GM19452 (cell line): ENCODE results near the gene USP44.
"Not testable (repeated sequence)": the region's sequence is repeated elsewhere in the genome, so short reads cannot be mapped to it uniquely, and the experiment has no call there.

ENCODE experiments used
- ATAC-seq: cut with Tn5 transposase; IDR thresholded peaks from one replicate; pipeline ENCODE4 v1.9.1; 2021; ENCODE audit not compliant: unreplicated experiment

USP44 gene

DNA sequence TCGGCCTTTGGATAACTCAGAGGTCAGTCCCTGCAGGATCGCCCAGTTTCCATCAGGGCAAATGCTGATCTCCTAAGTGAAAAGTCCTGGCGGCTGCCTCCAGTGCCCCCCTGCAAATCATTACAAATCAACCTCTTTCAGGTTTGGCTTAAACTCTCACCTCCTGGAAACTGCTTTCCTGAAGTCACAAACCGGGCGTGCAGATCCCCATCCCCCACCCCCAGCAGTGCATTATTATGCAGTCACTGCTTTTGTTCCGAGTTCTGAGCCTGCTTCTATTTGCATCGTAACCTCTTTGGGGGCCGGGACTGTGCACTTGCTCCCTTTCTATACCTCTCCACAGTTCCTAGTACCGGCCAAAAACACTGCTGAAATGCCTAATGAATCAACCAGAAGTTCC is at the start of gene USP44:
Gene USP44 (minus strand): TSS at position 172 of the 400 bp plus-strand sequence. CDS start 17,220 bp downstream, outside the sequence.
- ATAC-seq, result no peak

DNA sequence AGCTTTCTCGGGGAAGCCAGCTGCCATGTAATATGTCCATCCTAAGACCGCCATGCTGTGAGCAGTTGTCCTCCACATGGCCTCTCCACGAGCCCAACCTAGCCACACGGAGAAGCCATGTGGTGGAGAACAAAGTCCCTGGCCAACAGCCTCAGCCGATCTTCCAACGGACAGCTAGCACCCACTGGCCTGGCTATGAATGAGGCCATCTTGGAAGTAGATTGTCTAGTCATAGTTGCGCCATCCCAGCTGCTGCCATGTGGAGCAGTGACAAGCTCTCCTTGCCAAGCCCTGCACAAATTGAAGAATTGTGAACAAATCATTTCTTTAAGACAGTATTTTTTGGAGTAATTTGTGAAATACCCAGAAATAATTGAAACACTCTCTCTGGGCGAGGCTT is 49.3 kb upstream of the USP44 start:
- ATAC-seq, result no peak

DNA sequence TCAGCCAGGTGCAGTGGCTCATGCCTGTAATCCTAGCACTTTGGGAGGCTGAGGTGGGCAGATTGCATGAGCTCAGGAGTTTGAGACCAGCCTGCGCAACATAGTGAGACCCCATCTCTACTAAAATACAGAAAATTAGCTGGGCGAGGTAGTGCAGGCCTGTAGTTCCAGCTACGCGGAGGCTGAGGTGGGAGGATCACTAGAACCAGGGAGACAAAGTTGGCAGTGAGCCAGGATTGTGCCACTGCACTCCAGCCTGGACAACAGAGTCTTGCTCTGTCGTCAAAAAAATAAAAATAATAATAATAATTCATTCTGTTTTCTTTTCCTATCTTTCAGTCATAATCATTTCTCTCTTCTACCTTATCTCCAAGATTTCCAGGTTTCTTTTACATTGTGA is 48.6 kb upstream of the USP44 start:
- ATAC-seq, result no peak

DNA sequence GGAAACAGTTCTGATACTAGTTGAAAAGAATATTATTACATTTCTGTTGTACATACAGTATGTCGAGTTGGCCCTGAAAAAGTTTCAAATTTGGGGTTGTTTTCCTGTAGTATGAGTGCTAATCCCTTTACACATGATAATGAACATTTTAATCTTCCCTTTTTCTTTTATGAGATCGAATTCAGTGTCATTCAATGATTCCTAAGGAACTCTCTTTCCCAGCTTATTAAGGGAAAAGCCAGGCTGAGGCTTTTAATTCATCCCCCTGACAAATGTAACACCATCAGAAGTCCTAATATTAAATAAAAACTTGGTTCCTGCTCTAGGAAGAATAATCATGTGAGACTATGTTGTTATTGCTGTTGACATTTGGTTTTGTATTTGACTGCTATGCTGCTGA is 42.9 kb upstream of the USP44 start:
- ATAC-seq, result no peak

DNA sequence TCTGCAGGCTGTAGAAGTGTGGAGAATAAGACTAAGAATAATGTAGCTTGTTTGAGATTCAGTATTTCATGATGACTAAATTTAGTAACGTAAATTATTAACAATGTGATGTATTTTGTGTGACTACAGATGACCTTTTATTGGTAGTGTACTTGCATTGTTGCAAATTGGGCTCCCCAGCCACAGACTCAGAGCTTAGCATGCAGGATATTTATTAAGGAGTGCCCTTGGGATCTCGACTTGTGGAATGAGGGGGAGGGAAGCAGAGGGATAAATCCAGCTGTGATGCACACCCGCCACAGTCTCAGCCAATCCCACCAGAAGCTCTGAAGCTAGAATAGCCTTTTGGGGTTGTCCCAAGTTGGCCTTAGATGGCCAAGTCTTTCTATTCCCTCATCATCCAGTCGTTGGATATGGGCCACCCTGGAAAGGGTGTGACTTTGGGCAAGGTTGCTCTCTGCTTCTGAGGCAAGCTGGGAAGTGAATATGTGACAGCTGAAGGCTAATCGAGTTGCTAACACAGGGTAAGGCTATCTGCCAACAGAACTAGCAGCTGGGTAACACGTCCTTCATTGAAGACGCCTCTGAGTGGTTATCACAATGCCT is 42.1 kb upstream of the USP44 start:
- ATAC-seq, result no peak

DNA sequence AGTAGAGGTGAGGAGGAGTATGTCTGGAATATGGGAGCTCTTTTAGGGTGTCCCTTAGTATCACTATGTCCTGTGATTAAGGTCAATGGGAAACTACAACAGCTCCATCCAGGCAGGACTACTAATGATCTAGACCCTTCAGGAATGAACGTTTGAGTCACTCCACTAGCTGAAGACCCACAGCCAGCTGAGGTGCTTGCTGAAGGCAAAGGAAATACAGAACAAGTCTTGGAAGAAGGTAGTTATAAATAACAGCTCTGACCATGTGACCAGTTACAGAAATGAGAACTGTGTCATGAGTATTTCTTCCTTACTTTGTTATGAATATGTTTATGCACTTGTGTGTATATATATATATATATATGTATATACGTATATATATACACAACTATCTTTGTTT is 40.5 kb upstream of the USP44 start:
- no peak for ATAC-seq

DNA sequence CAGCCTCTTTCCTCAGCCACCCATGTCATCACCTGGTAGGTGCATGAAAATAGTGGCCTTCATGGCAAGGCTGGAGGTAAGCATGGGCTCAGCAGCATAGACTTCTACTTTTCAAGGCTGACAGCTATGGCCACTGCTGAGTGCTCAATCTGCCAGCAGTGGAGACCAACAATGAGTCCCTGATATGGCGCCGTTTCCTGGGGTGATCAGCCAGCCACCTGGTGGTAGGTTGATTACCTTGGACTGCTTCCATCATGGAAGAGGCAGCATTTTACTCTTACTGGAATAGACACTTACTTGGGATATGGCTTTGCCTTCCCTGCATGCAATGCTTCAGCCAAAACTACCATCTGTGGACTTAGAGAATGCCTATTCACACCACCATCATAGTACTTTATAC is 39.5 kb upstream of the USP44 start:
- ATAC-seq, result no peak

DNA sequence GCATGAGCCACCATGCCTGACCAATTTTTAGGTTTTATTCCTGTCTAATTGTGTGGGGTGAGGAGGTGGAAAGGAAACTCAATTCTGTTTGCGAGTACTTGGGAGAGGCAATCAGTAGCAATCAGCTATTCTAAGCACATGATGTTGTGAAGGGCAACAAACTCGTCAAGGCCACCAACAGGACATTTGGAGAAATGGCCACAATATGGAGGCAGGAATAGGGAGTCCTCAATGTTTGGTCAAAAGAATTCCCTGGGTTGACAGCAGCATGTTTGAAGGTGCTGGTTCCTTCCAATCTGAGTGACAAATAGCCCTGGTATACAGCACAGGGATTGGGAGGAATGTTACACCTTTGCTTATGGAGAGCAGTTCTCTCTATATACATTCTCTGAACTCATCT is 32.7 kb upstream of the USP44 start:
- ATAC-seq, result no peak

DNA sequence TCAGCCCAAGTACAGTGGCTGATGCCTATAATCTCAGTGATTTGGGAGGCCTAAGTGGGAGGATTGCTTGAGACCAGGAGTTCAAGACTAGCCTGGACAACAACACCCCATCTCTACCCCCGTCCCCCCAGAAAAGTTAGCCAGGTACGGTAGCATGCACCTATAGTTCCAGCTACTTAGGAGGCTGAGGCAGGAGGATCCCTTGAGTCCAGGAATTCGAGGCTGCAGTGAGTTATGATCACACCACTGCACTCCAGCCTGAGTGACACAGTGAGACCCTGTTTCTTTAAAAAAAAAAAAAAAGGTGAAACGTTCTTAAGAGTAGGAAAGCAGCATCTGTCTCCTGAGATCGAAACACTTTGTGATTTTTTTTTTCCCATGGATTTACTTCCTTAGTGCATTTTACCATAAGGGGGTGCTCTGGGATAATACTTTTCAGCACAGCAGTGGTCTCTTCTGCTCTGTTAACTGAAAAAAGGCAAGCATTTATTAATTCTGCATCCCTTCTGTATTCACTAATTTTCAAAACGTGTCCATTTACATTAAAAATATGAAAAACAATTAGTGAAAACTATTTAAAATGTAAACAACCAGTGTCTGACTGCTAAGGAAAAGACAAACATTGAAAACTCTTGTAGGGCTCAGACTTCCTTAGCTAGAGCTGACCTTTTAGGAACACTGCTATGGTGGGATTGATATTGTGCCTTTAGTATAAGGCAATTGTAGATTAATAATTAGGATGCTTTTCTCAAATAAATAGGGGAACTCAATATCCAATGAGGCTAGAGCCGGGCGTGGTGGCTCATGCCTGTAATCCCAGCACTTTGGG is 31.2 kb upstream of the USP44 start:
- ATAC-seq, result no peak

DNA sequence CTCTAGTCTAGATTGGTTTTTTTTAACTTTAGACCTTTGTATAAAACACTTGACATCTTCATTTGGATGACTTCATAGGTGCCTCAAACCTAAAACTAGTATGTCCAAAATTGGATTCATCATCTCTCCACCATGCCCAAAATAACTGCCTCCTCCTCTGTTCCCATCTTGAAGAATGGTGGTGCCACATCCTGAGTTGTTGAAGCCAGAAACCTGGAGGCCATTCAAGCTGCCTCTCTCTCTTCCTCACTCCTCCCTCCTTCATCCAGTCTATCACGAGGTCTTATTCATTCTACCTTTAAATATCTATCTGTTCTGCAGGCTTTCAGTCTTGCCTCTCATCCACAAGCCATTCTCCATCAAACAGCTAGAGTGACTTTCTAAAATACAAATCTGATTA is 26.5 kb upstream of the USP44 start:
- ATAC-seq, result no peak

DNA sequence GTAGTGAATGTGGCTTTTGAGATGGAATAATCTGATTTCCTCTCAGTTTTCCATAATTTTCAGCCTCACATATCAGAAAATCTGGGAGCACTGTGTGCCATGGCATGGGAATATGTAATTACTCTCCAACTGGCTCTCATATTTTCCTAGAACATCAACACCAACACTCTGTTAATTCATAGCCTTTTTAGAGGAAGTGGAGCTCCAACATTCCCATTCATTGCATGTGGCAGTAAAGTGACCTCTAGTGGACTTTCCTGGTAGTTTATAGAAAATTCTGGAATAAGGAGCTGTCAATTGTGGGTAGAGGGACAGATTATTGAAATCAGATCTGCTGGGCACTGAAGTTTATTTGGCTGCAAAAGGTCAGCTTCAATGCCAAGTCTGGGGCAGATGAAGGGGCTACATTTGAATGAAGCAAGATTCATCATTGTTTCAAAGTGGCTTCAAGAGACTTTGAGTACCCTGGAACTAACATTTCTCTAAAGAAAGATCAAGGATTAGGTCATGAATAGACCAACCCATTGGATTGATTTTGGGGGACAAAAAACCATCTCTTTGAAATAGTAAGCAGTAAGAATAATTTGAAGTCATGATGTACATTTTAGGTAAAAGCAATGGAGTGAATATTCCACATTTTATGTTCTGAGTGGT is 23.6 kb upstream of the USP44 start:
- ATAC-seq, result no peak

DNA sequence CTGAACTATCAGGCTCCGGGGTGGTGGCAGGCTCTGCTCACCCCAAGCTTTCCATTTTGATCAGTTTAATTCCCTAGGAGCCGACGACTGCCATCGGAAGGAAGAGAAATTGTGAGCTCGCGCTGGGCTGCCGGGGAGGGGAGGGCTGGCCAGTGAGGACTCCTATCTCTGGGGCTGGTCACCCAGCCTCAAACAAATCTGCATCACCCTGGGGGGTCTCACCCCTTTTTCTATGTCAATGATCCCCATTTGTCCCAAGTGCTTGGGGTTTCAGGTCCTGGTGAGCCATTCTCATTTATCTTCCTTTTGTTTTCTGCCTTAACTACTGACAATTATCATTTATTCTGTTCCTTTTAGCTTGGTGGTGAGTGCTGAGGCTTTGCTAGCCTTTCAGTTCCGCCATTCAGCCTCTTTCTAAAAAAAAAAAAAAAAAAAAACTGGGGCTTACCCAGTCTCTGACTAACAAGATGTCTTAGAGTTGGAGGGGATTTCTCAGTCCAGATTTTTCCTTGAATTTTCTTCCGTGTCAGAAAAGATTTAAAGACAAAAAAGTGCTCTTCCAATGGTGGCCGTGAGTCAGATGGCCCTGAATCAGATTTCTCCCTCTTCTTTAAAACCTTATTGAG is 22.8 kb upstream of the USP44 start:
- no peak for ATAC-seq

DNA sequence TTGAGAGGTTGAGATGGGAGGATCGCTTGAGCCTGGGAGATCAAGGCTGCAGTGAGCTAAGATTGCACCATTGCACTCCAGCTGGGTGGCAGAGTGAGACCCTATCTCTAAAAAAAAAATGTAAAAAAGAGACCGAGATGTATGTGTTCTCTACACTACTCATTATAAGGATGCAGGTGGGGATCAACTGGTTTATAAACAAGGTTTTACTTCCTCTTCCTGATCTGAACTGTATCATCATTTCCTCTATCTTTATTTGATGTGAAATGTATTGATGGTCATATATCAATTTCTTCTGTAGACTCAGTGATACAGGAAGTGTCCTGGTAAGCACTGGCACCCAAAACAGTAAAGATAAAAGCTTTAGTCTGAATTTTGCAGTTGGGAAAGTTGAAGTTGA is 20.1 kb upstream of the USP44 start:
- no peak for ATAC-seq

DNA sequence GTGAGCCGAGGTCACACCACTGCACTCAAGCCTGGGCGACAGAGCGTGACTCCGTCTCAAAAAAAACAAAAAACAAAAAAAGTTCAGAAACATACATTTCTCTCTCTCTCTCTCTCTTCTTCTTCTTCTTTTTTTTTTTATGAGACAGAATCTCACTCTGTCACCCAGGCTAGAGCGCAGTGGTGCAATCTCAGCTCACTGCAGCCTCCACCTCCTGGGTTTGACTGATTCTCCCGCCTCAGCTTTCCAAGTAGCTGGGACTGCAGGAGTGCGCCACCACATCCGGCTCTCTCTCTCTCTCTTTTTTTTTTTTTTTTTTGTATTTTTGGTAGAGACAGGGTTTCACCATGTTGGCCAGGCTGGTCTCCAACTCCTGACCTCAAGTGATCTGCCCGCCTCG is 16.8 kb upstream of the USP44 start:
- ATAC-seq, result not testable (repeated sequence)

DNA sequence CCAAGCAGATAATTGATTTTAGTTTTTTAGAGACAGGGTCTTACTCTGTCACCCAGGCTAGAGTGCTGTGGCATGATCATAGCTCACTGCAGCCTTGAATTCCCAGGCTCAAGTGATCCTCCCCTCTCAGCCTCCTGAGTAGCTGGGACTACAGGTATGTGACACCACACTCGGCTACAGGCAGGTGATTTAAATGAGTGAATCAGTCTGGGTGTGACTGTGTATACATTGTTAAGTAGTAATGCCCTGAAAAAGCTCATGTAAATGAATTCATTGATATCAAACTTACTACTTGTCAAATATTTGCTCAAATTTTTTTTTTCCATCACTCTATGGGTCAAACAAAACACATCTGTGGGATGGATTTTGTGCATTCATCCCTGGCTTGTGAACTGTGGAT is 6.3 kb upstream of the USP44 start:
- no peak for ATAC-seq

DNA sequence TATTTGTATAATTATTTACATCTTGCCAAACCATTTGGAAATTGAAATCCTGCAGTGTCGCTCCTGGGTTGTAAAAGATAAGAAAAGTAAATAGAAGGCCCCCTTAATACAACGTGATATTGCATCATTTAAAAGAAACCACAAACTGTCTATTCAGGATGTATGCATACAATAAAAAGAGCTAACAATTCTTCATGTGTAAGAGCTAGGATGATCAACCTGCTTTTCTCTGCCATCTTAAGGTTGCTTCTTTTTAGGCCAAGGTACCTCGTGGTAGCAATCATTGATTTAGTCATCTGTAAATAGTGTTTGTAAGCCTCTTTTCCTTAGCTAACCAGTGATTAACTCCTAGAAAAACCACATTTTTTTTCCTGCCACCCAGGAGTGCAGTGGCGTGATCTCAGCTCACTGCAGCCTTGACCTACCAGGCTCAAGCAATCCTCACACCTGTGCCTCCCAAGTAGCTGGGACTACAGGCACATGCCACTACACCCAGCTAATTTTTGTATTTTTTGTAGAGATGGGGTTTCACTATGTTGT is 3.3 kb upstream of the USP44 start:
- ATAC-seq, result no peak

DNA sequence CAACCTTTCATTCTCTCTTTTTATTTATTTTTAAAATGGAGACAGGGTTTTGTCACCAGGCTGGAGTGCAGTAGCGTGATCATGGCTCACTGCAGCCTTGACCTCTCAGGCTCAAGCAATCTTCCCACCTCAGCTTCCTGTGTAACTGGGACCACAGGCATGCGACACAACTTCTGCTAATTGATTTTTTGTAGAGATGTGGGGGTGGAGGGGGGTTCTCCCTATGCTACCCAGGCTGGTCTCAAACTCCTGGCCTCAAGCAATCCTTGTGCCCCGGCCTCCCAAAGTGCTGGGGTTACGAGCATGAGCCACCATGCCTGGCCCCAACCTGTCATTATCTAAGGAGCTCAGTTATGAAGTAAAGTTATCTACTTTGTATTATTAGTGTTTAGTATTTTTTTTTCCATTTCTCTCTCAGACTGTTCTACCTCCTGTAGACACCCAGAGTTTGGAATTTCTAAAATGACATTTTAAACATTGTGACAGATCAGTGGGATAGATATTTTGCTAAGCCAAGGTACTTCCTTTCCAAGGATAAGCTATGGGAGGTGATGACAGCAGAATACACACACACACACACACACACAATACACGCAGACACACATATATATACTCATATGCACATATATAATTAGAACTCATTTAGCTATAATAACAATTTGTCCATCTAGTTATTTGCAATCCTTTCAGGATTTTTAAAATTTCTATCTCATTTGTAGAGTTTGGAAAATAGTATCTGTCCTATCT is 2.1 kb upstream of the USP44 start:
- ATAC-seq, result no peak

DNA sequence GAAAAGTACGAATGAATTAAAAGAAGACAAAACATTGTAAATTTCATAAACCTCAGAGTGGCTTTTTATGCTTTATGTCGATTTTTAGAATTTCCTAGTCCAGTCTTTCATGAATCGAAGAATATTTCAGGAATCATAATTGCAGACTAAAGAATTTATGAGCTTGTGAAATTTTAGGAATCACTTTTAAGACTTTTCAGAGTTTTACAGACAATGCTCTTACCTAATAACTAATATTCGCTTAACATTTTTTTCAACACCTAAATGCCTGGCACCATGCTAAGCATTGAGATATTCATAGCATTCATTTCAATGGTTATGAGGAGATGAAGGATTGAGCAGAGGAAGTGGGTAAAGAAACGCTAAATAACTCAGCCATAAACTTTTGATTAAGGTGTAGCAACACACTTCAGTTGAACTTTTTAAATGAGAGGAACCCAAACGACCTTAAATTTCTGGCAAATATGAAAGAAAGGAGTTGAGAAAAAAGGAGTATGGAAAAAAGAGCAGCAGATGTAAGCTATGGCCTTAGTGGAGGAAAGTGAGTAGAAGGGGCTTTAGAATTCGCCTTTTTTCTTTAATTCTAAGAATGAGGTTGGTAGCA is 739 bp upstream of the USP44 start:
- no peak for ATAC-seq

DNA sequence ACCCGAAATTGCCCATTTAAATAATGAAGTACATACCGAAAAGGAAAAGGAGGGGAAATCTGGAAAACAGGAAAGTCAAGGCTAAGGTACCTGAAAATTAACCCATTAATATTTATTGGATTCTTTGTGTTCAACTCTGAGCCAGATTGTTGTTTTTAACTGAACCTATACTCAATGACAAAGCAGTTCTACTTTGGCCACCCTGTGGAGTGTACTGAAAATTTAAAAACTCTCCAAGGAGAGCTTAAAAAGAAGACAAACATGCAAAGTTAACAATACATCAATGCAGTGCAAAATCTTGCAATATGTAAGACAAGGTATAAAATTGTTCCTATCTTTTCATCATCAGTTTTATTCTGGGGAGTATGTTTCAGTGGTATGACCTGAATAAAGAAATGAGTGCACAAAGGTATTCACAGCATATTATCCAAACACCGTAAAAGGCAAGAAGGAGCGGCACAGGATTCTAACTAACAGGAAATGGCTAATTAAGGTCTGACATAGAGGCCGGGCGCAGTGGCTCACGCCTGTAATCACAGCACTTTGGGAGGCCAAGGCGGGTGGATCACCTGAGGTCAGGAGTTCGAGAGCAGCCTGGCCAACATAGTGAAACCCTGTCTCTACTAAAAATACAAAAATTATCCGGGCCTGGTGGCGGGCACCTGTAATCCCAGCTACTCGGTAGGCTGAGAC is 1.7 kb downstream of the USP44 start:
- ATAC-seq, result no peak
